ENCODE data around the gene SEPTIN10.
"Not testable (repeated sequence)": the region's sequence is repeated elsewhere in the genome, so short reads cannot be mapped to it uniquely, and the experiment has no call there.

Gene SEPTIN10

GRCh38 chr2:109613922-109614714 lies at the start of gene SEPTIN10, which contains the start of gene SOWAHC:
Gene SEPTIN10 (minus strand): TSS chr2:109613966. CDS start chr2:109613827, 139 bp downstream.
Gene SOWAHC (plus strand): TSS chr2:109614364. CDS start chr2:109614490, 126 bp downstream.
- peak; percentile 73 to 84 for DNase-seq

GRCh38 chr2:109662889-109663288 lies 49.1 kb upstream of the SEPTIN10 start:
- DNase-seq = no peak

GRCh38 chr2:109660046-109660860 lies 46.5 kb upstream of the SEPTIN10 start:
- no peak for DNase-seq

GRCh38 chr2:109659396-109660045 lies 45.8 kb upstream of the SEPTIN10 start:
- DNase-seq = no peak

GRCh38 chr2:109655287-109655686 lies 41.5 kb upstream of the SEPTIN10 start:
- no peak for DNase-seq

GRCh38 chr2:109654326-109655050 lies 40.7 kb upstream of the SEPTIN10 start:
- no peak for DNase-seq

- no peak for DNase-seq
These were observed 36.2 kb upstream of the SEPTIN10 start for GRCh38 chr2:109649736-109650695.

- DNase-seq = no peak
These were observed 34.3 kb upstream of the SEPTIN10 start for GRCh38 chr2:109648041-109648527.

GRCh38 chr2:109647636-109648035 lies 33.9 kb upstream of the SEPTIN10 start:
- no peak for DNase-seq

- no peak for DNase-seq
These were observed 33.2 kb upstream of the SEPTIN10 start for GRCh38 chr2:109646961-109647360.

- no peak for DNase-seq
These were observed 31.8 kb upstream of the SEPTIN10 start for GRCh38 chr2:109645412-109646184.

GRCh38 chr2:109644571-109645275 lies 31.0 kb upstream of the SEPTIN10 start:
- DNase-seq = no peak

- not testable (repeated sequence) for DNase-seq
These were observed 26.2 kb upstream of the SEPTIN10 start for GRCh38 chr2:109640000-109640399.

- DNase-seq = no peak
These were observed 25.0 kb upstream of the SEPTIN10 start for GRCh38 chr2:109638795-109639194.

- no peak for DNase-seq
These were observed 24.2 kb upstream of the SEPTIN10 start for GRCh38 chr2:109637749-109638570.

- DNase-seq = no peak
These were observed 22.6 kb upstream of the SEPTIN10 start for GRCh38 chr2:109636317-109636716.

- no peak for DNase-seq
These were observed 21.9 kb upstream of the SEPTIN10 start for GRCh38 chr2:109635426-109636304.

Measured in stimulated activated CD4-positive, alpha-beta T cell treated with anti-CD3 and anti-CD28 coated beads, Interleukin-2, amount 100 ng/mL, for 24 hours (primary cell).